H1 (cell line): ENCODE results near the gene PBOV1.

Experiments used
- SIN3A ChIP-seq, 2 experiments: IDR thresholded peaks in 1 of 2; conservative IDR thresholded peaks in 1 of 2; 2 replicates each; pipeline ENCODE4 v1.6.1; 2011 to 2012; ENCODE audit warnings: low read length in 2 of 2, improper control_type of control experiment in 1 of 2, low read depth in 1 of 2, mild to moderate bottlenecking in 1 of 2
- TF ChIP-seq, protein P1 (sequence below): IDR thresholded peaks from 2 replicates; pipeline ENCODE4 v1.6.1; 2011; ENCODE audit warnings: low read length, improper control_type of control experiment

DNA sequence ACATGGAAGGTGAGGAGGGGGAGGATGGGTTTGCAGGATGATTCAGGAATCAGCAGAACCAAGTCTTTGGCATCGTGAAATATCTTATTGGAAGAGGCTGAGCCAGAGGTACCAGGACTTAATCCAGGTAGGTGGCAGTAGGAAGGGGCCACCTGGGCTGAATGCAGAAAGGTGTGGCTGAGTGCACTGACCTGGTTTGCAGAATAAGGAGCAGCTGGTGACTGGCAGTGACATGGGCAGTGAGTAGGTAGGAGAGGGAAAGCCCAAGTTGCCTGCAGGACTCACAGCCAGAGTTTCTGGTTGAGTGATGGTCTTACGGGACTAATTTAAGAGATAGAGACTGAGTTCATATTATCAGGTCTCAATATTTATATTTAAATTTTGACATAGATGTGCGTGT is 1.1 kb upstream of the PBOV1 start:
- TF ChIP-seq, protein P1, sequence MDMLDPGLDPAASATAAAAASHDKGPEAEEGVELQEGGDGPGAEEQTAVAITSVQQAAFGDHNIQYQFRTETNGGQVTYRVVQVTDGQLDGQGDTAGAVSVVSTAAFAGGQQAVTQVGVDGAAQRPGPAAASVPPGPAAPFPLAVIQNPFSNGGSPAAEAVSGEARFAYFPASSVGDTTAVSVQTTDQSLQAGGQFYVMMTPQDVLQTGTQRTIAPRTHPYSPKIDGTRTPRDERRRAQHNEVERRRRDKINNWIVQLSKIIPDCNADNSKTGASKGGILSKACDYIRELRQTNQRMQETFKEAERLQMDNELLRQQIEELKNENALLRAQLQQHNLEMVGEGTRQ = no peak
- no peak for TF ChIP-seq SIN3A (conservative IDR thresholded peaks at IDR 0.05 in 1 of 2, IDR thresholded peaks at IDR 0.05 in 1 of 2; ENCODE audit: low read depth in 1 of 2, low read length in 2 of 2)
